C4-2B (cell line): ENCODE results near the gene CACNG7.

ENCODE experiments used
- H3K27ac ChIP-seq: fragments of 450-650 bp; 2 replicates; pipeline ENCODE4 v1.5.1; 2017
- CTCF ChIP-seq: fragments of 450-650 bp; conservative IDR thresholded peaks from 2 replicates; pipeline ENCODE4 v1.5.1; 2017; ENCODE audit warnings: mild to moderate bottlenecking
- ZFX ChIP-seq: fragments of 450-650 bp; IDR thresholded peaks from 2 replicates; pipeline ENCODE4 v1.6.1; 2017

CACNG7 gene

GRCh38 chr19:53969366-53969765, 60.3 kb downstream of the CACNG7 start:
- TF ChIP-seq CTCF (no peak), ZFX (no peak)
- H3K27ac ChIP-seq, result no peak overlapping the region

- H3K27ac ChIP-seq, result no peak overlapping the region
Observed at GRCh38 chr19:53971673-53972072, 62.6 kb downstream of the CACNG7 start.

GRCh38 chr19:53977429-53977990, 68.4 kb downstream of the CACNG7 start:
- no peak overlapping the region for H3K27ac ChIP-seq
- no peak for TF ChIP-seq ZFX
- no peak for TF ChIP-seq CTCF

More at GRCh38 chr19:53971673-53972072, 62.6 kb downstream of the CACNG7 start:
- TF ChIP-seq CTCF (no peak), ZFX (no peak)

DNA sequence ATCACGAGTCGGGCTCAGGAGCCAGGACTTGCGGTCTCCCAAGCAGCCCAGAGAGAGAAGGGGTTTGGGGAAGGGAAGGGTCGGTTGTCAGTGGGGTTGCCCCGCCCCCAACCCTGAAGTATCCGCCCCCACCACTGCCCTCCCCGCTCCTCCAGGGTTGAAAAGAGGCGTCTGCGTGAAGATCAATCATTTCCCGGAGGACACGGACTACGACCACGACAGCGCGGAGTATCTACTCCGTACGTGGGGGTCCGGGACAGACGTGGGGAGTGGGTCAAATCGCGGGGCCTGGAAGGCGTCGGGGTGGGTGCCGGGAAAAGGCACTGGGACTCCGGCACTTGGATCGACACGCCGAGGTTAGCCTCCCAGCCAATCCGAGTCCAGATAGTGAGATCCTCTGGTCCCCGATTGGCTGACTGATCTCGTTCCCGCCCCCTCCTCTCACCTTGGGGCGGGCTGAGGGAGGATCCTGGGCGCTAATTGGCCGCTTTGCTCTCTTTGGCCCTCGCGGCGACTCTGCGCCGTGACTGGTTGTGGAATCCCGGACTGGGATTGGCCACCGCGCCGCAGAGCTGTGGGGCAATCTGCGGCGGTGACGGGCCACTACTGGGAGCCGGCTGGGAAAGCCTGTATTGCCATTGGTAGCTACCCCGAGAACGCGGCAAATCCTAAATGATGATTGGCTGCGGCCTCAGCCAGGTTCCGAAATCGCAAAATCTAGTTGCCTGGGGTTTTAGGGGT, 69.1 kb downstream of the CACNG7 start:
- TF ChIP-seq CTCF, result no peak
- TF ChIP-seq ZFX, result no peak
- no peak overlapping the region for H3K27ac ChIP-seq

DNA sequence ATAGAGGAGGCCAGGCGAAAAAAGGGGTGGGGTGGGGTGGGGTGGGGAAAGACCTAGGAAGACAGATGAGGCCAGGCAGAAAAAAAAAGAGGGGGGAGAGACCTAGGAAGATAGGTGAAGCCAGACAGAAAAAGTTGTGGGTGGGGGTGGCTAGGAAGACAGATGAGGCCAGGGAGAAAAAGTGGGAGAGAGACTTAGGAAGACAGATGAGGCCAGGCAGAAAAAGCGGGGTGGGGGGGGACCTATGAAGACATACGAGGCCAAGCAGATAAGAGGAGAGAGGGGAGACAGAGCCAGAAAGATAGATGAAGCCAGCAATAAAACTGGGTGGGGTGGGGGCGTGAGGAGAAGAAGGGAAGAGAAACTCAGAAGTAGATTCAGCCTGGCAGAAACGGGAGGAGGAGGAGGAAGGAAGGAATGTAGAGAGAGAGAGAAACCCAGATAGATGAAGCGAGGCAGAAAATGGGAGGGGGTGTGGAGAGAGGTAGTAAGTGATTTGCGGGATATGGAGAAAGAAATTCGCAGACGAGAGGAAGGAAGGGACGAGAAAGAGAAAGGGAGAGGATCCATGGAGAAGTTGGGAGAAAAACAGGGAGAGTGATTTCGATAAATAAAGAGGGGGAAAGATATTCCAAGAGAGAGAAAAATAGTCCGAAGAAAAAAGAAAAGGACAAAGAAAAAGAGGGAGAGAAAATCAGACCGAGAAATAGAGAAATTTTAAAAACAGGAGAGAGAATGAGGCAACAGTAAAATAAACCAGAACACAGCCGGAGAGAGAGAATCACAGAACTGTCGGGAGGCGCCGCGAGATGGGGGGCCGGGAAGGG, 70.1 kb downstream of the CACNG7 start:
- H3K27ac ChIP-seq, result no peak overlapping the region
- TF ChIP-seq ZFX (no peak), CTCF (no peak)

GRCh38 chr19:53980539-53981375, 71.7 kb downstream of the CACNG7 start:
- H3K27ac ChIP-seq, result no peak overlapping the region
- TF ChIP-seq CTCF, result no peak
- TF ChIP-seq ZFX, result no peak
